Common myeloid progenitor, CD34-positive (primary cell): ENCODE results near the gene DNHD1.
A peak's percentile ranks its signal among the peaks of the same experiment; 100 is the strongest.

Experiments used
- CTCF ChIA-PET: fragments of 350-600 bp; sonication (Branson Sonifier 250); formaldehyde crosslinking; loops from one replicate; lab custom pipeline; 2021; ENCODE audit warnings: antibody characterized with exemption; lab: Charles Lee
- POLR2A ChIA-PET: fragments of 350-600 bp; sonication (Branson Sonifier 250); formaldehyde crosslinking; loops from one replicate; lab custom pipeline; 2021; ENCODE audit warnings: antibody characterized with exemption; lab: Charles Lee
- DNase-seq, 3 donors: peaks; one replicate each; pipeline versions ENCODE4 v3.0.0 to v3.0.0-alpha.2; 2013
- H3K27ac ChIP-seq, 2 experiments: 1 replicate in 1 of 2; 2 replicates in 1 of 2; pipeline ENCODE4 v1.7.0; 2013; ENCODE audit warnings: inconsistent platforms in 2 of 2, low read length in 2 of 2, mild to moderate bottlenecking in 2 of 2, low read depth in 1 of 2, moderate library complexity in 1 of 2; ENCODE audit not compliant: severe bottlenecking in 2 of 2, insufficient read depth in 1 of 2, poor library complexity in 1 of 2
- H3K27me3 ChIP-seq, 5 experiments: replicated peaks in 2 of 5; 1 replicate in 3 of 5; 2 replicates in 2 of 5; pipeline versions ENCODE4 v1.6.1 to v1.7.0; 2013; ENCODE audit warnings: low read length in 4 of 5, mild to moderate bottlenecking in 2 of 5, moderate library complexity in 2 of 5, inconsistent platforms in 1 of 5; ENCODE audit not compliant: insufficient read depth in 5 of 5, control insufficient read depth in 4 of 5
- H3K36me3 ChIP-seq, 4 experiments: 1 replicate in 2 of 4; 2 replicates in 2 of 4; pipeline versions ENCODE4 v1.6.1 to v1.7.0; 2013; ENCODE audit warnings: low read length in 3 of 4, control low read depth in 1 of 4, mild to moderate bottlenecking in 1 of 4; ENCODE audit not compliant: control insufficient read depth in 4 of 4, insufficient read depth in 4 of 4
- H3K4me1 ChIP-seq, 4 experiments: 1 replicate in 3 of 4; 2 replicates in 1 of 4; pipeline versions ENCODE4 v1.6.1 to v1.7.1; 2013; ENCODE audit warnings: low read length in 3 of 4, mild to moderate bottlenecking in 3 of 4, control low read depth in 1 of 4, inconsistent platforms in 1 of 4, moderate library complexity in 1 of 4; ENCODE audit not compliant: control insufficient read depth in 4 of 4, insufficient read depth in 4 of 4; ENCODE audit errors: control extremely low read depth in 1 of 4
- H3K4me3 ChIP-seq, 7 experiments: 1 replicate in 4 of 7; 2 replicates in 3 of 7; pipeline versions ENCODE4 v1.5.1 to v1.7.0; 2013; ENCODE audit warnings: mild to moderate bottlenecking in 7 of 7, low read length in 6 of 7, moderate library complexity in 6 of 7, inconsistent platforms in 2 of 7, low read depth in 2 of 7, control low read depth in 1 of 7; ENCODE audit not compliant: insufficient read depth in 4 of 7, control insufficient read depth in 1 of 7; ENCODE audit errors: extremely low read depth in 1 of 7
- H3K9me3 ChIP-seq, 5 experiments: 1 replicate in 4 of 5; 2 replicates in 1 of 5; pipeline versions ENCODE4 v1.6.1 to v1.7.1; 2013; ENCODE audit warnings: low read length in 4 of 5, mild to moderate bottlenecking in 2 of 5, inconsistent platforms in 1 of 5, low read depth in 1 of 5, moderate library complexity in 1 of 5; ENCODE audit not compliant: control insufficient read depth in 4 of 5, insufficient read depth in 2 of 5; ENCODE audit errors: control extremely low read depth in 1 of 5
- WGBS: methylation state at CpG from one replicate; pipeline ENCODE4 v1.1.5; 2013; ENCODE audit not compliant: insufficient coverage; 5-methylcytosine and 5-hydroxymethylcytosine counted together

The DNHD1 gene

DNA sequence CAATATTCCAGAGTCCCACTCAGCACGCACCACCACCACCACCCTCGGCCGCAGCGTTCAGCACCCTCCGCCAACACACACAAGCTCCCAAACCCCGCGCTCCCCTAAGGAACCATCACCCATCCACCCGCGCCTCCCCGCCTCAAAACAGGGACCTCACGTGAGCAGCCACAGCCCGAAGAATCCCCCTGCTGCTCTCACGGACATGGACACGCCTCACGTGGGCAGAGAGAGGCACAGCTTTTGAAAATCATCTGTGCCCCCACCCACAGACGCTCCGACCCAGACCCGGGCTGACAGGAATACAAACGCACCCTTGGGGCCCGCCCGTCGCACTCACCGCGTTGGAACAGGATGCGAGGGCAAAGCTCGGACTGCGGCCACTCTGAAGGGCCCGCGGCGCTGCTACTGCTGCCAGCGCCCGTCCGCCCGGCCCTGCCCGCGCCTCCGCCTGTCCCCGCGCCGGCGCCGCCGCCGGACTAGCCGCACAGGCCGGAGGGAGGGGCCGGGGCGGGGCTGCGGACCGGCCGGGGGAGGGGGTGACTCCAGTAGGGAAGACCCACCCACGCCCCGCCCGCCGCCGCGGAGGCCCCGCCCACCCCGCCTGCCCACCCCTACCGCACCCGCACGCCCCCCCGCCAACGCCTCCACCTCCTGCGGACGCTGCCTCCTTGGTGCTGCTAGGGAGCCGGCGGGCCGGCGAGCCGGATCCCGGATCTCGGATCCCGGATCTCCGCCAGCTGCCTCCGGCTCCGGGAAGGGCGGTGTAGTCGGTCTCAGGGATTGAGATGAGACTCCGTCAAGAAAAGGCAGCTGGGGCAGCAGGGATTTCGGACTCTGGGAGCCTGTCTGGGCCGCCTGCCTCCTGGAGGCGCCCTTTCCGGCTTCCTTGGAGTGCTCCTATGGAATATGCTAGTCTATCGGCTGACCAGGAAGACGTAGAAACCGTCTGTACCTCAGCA is 23.3 kb upstream of the DNHD1 start, which contains the start of gene TRIM3:
TRIM3 (minus strand) TSS at position 491 of the 962 bp plus-strand sequence. CDS start 8,246 bp downstream, outside the sequence.
- ChIA-PET CTCF (interaction anchor here (1.8 to 4.5 kb wide), 3 partner anchors 30 to 95 kb away, joined by 9 to 24 read pairs (median 13); no protein-coding TSS in a partner anchor), POLR2A (no interaction called here)
- Histone ChIP-seq H3K27ac (peak within 1 kb of the TSS in 1 of 2 experiments; percentile 54), H3K27me3 (no peaks in the 10 kb centered on the region), H3K4me1 (peaks cover 10 to 40% (median 30%) of the 10 kb centered on the region in 4 experiments), H3K36me3 (peaks cover 5 to 24% (median 16%) of the 10 kb centered on the region in 4 experiments), H3K4me3 (peak within 1 kb of the TSS; percentile 67 to 91 (median 80)), H3K9me3 (no peaks in the 10 kb centered on the region)
- peak; percentile 69 to 73 (median 73) for DNase-seq
- 0% methylated on average over 48 of the region's 87 CpGs for whole genome bisulfite sequencing

GRCh38 chr11:6474413-6474792 is 22.7 kb upstream of the DNHD1 start:
- Histone ChIP-seq H3K27me3 (no peaks in the 10 kb centered on the region), H3K4me3 (peak overlapping the region; percentile 27 to 79 (median 66)), H3K4me1 (peaks cover 8 to 33% (median 24%) of the 10 kb centered on the region in 4 experiments), H3K9me3 (no peaks in the 10 kb centered on the region), H3K27ac (no peak overlapping the region), H3K36me3 (peaks cover 5 to 29% (median 19%) of the 10 kb centered on the region in 4 experiments)
- DNase-seq: peak in 1 of 3 donors; percentile 44
- ChIA-PET POLR2A (no interaction called here), CTCF (interaction anchor here (1.5 to 4.5 kb wide), 3 partner anchors 16 to 96 kb away, joined by 3 to 24 read pairs (median 13); no protein-coding TSS in a partner anchor)
- 63% methylated on average over 1 of the region's 7 CpGs for WGBS

GRCh38 chr11:6474806-6475500 is 22.1 kb upstream of the DNHD1 start:
- Histone ChIP-seq H3K4me1 (peaks cover 7 to 31% (median 23%) of the 10 kb centered on the region in 4 experiments), H3K27ac (no peak overlapping the region), H3K36me3 (peaks cover 5 to 32% (median 19%) of the 10 kb centered on the region in 4 experiments), H3K27me3 (no peaks in the 10 kb centered on the region), H3K9me3 (no peaks in the 10 kb centered on the region), H3K4me3 (no peak overlapping the region)
- POLR2A ChIA-PET: no interaction called here
- CTCF ChIA-PET: interaction anchor here (0.6 to 4.5 kb wide), 4 partner anchors 15 to 97 kb away, joined by 3 to 24 read pairs (median 8); no protein-coding TSS in a partner anchor
- DNase-seq: no peak
- 86% methylated on average over 2 of the region's 3 CpGs for WGBS

GRCh38 chr11:6475936-6476335 is 21.1 kb upstream of the DNHD1 start:
- peaks cover 5 to 32% (median 19%) of the 10 kb centered on the region in 4 experiments for H3K36me3 ChIP-seq
- H3K4me1 ChIP-seq: peaks cover 4 to 33% (median 26%) of the 10 kb centered on the region in 4 experiments
- H3K9me3 ChIP-seq: no peaks in the 10 kb centered on the region
- CTCF ChIA-PET: interaction anchor here (0.6 to 4.5 kb wide), 4 partner anchors 31 to 98 kb away, joined by 3 to 24 read pairs (median 4); no protein-coding TSS in a partner anchor
- H3K27me3 ChIP-seq: no peaks in the 10 kb centered on the region
- WGBS: 96% methylated on average over 3 of the region's 5 CpGs
- H3K4me3 ChIP-seq: no peak overlapping the region
- POLR2A ChIA-PET: no interaction called here
- peak in 1 of 3 donors; percentile 27 for DNase-seq
- H3K27ac ChIP-seq: no peak overlapping the region

DNA sequence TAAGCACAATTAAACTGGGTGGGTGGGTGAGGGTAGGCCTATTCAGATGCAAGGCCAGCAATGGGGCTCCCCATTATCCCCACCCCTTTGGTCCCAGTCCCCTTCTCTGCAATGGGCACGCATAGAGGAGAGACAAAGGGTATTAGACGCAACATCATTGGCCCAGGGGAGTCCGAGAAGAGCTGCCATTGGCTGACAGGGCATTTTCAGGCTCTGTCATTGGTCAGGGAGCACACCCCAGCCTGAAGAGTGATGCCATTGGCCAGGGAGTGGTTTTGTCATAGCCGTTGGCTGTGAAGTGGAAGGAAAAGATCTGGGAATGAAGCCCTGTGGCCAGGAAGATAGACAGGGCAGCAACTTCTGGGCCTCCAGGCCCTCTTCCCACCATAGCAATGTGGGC is 20.5 kb upstream of the DNHD1 start:
- no peak overlapping the region for H3K27ac ChIP-seq
- no peak for DNase-seq
- peaks cover 0 to 29% (median 26%) of the 10 kb centered on the region in 4 experiments for H3K4me1 ChIP-seq
- ChIA-PET CTCF (interaction anchor here (0.8 to 4.5 kb wide), 3 partner anchors 31 to 98 kb away, joined by 3 to 24 read pairs (median 3); no protein-coding TSS in a partner anchor), POLR2A (no interaction called here)
- peaks cover 5 to 32% (median 19%) of the 10 kb centered on the region in 4 experiments for H3K36me3 ChIP-seq
- 96% methylated on average over 4 of the region's 4 CpGs for WGBS
- no peaks in the 10 kb centered on the region for H3K27me3 ChIP-seq
- no peaks in the 10 kb centered on the region for H3K9me3 ChIP-seq
- H3K4me3 ChIP-seq: no peak overlapping the region

DNA sequence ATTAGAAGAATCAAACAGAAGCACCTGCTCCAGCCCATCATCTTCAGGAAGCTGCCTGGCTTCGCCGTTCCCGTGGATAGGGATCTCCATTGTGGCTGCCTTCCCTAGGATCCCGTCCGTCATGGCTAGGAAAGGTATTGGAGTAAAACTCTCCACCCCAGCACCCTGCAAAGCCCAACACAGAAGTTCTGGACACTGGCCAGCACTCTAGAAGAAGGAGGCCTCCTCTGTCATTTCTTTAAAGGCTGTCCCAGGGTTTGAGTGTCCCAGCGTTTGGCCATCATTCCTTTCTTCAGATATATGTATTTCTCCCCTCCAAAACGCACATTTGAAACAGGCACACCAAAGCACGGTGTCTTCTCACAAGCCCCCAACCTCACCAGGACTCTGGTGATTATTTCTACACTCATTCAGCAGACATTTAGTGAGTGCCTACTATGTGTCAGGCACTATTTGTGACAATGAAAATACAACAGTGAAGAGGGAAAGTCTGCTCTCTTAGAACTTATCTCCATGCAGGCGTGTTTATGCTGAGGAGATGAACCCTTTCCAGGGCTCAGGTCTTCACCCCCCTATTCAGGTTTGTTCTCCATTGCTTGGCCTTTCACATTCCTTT is 16.7 kb upstream of the DNHD1 start:
- peaks cover 6 to 23% (median 21%) of the 10 kb centered on the region in 4 experiments for H3K4me1 ChIP-seq
- H3K4me3 ChIP-seq: peak overlapping the region; percentile 41 to 92 (median 78)
- POLR2A ChIA-PET: no interaction called here
- 84% methylated on average over 9 of the region's 9 CpGs for WGBS
- peak overlapping the region; percentile 91 to 96 for H3K27ac ChIP-seq
- no peaks in the 10 kb centered on the region for H3K9me3 ChIP-seq
- DNase-seq: no peak
- no peaks in the 10 kb centered on the region for H3K27me3 ChIP-seq
- H3K36me3 ChIP-seq: peaks cover 16 to 57% (median 36%) of the 10 kb centered on the region in 4 experiments
- CTCF ChIA-PET: no interaction called here
